Activated naive CD4-positive, alpha-beta T cell treated with Interleukin-2 at 50 U/mL for 16 hours (primary cell): ENCODE measurements around the gene GTF3C1.
"Not testable (repeated sequence)": the region's sequence is repeated elsewhere in the genome, so short reads cannot be mapped to it uniquely, and the experiment has no call there.

Experiments used
- DNase-seq: peaks from one replicate; pipeline ENCODE4 v3.0.0-alpha.2; 2020

Gene GTF3C1

DNA sequence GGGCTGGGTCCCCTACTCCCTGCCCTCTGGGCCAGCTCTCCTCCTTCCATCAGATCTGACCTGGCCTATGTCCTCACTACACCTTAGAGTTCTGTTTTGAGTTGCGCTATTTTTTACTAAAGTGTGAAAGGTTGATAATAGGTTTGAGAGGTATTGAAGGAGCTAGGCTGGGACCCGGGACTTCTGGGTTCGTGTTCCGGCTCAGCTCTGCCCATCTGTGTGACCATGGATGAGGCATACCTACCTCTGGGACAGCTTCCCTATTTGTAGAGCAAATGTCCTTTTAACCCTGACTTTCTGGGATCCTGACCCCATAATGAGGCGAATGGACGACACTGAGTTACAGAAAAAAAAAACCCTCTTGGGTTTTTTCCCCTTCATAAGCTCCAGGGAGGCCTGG, 111.8 kb downstream of the GTF3C1 start:
- DNase-seq: no peak

GRCh38 chr16:27436921-27437650, 112.6 kb downstream of the GTF3C1 start:
- no peak for DNase-seq

DNA sequence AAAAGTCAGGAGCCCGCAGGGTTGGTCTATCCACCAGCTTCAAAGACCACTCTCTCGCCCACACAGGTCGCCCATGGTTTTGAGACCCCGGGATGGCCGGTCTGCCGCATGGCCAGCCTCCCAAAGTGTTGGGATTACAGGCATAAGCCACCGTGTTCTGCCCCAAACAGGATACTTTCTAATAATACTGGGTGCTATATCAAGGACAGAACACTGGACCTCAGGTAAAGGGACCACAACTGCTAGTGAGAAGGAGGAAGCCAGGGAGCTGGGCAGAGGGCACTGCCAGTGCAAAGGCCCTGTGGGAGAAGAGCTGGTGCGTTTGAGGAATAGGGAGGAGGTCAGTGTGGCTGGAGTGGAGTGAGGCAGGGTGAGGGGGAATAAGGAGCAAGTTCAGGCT, 113.6 kb downstream of the GTF3C1 start:
- DNase-seq: no peak

GRCh38 chr16:27435146-27435545, 114.6 kb downstream of the GTF3C1 start:
- DNase-seq: not testable (repeated sequence)

DNA sequence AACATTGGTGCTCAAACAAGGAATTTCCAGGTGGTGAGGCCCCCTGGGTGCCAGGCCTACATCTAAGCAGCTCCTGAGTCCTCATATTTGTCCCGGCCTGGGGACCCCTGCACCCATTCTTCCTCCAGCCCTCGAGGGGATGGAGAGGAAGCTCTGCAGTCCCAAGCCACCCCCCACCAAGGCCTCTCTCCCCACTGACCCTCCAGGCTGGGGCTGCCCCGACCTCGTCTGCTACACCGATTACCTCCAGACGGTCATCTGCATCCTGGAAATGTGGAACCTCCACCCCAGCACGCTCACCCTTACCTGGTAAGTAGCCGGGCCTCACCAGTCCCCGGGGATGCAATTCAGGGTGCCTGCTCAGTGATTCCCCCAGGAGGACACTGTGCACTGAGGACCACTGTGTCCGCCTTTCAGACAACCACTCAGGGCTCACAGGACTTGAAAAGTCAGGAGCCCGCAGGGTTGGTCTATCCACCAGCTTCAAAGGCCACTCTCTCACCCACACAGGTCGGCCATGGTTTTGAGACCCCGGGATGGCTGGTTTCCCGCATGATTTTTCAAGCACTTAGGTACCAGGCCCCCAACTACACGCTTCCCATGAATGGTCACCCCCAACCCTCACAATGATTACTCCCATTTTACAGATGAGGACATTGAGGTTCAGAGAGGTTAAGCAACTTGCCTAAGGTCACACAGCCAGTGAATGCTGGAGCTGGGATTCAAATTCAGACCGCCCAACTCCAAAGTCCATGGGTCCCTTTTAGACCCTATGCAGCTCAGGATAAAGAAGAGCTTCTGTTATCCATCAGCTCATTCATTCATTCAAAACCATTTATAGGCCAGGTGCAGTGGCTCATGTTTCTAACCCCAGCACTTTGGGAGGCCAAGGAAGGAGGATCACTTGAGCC, 115.3 kb downstream of the GTF3C1 start:
- no peak for DNase-seq

GRCh38 chr16:27433636-27434035, 116.1 kb downstream of the GTF3C1 start:
- no peak for DNase-seq

DNA sequence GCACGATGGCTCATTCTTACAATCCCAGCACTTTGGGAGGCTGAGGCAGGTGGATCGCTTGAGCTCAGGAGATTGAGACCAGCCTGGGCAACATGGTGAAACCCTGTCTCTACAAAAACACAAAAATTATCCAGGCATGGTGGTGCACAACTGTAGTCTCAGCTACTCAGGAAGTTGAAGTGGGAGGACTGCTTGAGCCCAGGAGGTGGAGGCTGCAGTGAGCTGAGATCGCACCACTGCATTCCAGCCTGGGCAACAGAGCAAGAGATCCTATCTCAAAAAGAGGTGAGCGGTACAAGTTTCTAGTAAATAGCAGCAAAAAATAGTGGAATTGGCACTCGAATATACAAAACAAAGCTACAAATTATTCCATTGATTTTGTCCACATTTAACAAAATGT, 116.5 kb downstream of the GTF3C1 start:
- not testable (repeated sequence) for DNase-seq

DNA sequence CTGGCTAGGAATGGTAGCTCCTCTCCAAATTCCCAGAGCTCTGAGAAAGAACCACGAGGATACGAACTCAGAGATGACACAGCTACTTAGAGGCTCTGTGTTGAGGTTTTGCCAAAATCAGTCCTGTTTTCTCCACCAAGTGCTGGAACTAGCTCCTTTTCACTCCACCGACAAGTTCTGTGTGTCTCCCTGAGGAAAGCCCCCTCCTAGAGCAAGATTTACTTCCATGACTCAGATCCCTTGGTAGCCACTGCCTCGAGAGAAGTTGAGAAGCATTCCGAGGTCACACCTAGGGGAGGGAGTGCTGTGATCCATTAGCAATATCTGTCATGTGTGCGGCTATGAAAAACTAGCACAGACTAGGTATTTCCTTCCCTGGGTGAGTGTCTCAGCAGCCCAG, 117.2 kb downstream of the GTF3C1 start:
- DNase-seq: no peak

DNA sequence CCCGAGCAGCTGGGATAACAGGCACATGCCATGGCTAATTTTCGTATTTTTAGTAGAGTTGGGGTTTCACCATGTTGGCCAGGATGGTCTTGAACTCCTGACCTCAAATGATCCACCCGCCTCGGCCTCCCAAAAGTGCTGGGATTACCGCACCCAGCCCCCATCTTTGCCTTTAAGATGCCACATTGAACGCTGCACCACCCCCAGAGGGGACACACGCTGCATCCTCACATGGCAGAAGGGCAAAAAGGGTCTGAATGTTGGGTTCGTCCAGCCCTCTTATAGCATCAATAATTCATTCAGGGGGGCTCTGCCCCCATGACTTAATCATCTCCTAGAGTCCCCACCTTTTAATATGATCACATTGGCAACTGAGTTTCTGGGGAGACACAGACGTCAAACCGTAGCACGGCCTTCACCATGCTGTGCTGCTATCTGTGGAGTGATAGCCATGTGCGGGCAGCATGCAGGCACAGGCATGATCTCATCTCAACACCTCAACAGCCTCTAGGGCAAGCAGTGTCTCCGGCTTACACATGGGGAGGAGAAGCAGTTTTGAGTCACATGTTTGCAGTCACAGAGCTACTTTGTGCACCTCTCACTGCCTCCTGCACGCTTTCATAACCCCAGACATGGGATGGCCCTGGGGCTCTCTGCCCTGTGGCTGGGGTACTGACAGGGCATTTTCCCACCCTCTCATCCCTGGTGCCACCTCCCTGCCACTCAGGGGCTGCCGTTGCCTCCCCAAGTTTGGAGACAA, 117.8 kb downstream of the GTF3C1 start:
- DNase-seq: no peak

DNA sequence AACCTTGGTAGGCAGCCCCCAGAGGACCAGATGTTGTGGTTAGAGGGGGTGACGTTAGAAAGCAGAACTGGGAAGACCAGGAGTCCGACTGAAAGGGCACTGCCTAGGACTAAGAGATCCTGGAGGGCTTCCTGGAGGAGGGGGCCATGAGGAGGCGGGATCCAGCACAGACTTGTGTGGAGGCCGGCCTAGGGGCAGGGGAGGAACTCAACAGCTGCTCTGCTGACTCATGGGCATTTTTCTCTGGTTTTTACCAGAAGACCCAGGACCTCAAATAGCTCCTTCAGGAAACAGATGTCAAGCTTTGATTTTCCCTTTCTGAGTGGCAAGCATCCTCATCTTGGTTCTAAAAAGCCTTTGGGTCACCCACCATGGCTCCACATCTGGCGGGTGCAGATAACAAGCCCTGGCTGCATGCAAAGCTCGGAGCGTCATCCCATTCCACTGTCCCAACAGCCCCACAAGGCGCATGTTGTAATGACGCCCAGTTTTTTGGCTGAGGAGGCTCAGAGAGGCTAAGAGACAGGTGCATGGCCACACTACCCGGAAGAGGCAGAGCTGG, 118.7 kb downstream of the GTF3C1 start:
- no peak for DNase-seq

GRCh38 chr16:27430512-27430911, 119.2 kb downstream of the GTF3C1 start:
- no peak for DNase-seq

- no peak for DNase-seq
Observed at GRCh38 chr16:27429981-27430441, 119.7 kb downstream of the GTF3C1 start.

- DNase-seq: no peak
Observed at GRCh38 chr16:27429330-27429871, 120.3 kb downstream of the GTF3C1 start.

DNA sequence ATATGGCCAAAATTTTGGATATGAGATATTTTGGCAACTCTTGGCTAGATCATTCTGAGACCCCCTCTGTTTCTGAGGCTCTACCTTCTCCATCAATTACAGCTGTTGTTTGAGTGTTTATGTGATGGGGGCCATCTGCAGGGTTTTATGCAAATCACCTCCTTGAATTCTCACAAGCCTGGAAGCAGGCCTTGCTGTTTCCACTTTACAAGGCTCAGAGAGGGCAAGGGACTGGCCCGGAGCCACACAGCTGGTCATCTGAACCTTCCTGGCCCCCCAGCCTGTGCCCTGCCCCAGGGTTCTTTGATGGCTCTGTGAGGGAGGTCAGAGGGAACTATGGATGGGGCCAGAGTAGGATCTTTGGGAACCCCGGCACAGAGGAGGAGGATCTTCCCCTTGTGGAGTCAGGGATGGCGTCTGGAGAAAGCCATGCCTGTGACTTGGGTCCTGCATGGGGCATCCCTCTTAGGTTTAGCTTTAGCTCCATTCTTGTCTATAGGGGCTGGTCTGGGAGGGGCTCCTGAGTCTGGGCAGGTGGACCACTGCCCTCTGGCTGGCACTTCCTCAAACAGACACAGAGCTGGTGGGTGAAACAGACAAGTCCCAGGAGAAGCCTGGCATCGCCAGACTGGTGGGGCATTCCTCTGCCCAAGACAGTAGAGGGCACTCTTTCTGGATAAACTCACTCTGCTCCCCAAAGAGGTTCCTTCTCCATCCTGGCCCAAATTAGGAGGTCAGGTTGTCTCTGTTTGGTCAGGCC, 121.5 kb downstream of the GTF3C1 start:
- DNase-seq: no peak

DNA sequence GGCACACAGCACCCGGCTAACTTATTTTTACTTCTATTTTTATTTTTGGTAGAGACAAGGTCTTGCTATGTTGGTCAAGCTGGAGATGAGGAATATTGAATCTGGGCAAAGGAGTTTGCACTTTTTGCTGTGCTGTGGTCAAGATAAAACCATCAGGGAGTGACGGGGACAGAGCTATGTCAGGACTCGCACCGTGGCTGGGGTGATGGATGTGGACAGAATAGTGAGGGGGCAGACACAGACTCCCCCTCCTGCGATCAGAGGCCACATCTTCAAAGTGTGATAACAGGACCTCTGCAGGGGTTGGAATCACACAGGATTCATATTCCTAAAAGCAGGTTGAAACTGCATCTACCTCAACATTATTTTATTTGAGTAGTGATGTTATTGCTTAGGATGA, 122.2 kb downstream of the GTF3C1 start:
- no peak for DNase-seq

DNA sequence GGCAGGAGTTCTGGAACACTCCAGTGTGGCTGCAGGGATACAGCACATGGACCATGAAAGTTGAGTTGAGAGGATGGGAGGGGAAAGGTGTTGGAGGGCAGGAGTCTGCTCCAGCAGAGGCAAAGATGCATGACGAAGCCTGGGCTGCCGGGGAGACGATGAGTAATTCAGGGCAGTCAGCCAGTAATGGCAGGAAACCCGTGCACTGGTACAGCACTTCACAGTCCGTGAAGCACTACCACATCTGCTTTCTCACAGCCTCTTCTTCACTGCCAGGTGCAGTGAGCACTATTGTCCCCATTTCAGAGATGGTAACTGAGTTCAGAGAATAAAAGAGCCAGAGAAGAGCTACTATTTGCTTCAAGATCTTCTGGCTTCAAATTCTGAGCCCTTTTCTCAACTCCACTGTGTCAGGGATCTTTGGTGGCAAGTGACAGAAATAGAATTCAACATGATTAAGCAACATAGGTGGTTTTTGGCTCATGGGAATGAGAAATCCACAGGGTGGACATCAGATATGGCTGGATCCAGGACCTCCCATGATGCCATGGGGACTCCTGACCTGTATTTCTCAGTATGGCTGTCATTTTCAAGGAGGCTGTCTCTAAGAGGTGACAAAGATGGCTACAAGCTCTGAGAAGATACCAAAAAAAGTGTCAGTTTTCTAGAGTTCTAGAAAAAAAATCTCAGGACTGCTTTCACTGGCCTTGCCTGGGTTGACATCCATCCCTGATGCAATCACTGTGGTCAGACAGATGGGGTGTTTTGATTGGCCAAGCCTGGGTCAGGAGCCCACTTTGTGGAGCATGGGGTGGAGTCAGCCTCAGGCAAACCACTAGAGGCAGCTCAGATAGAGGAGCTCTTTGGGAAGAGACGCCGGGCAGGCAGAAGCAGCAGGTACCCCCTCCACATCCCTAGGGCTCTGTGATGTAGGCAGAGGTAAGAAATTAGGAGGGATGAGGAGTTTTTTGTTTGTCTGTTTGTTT, 123.0 kb downstream of the GTF3C1 start:
- peak; percentile 73 for DNase-seq

GRCh38 chr16:27425961-27426360, 123.8 kb downstream of the GTF3C1 start:
- DNase-seq: no peak

DNA sequence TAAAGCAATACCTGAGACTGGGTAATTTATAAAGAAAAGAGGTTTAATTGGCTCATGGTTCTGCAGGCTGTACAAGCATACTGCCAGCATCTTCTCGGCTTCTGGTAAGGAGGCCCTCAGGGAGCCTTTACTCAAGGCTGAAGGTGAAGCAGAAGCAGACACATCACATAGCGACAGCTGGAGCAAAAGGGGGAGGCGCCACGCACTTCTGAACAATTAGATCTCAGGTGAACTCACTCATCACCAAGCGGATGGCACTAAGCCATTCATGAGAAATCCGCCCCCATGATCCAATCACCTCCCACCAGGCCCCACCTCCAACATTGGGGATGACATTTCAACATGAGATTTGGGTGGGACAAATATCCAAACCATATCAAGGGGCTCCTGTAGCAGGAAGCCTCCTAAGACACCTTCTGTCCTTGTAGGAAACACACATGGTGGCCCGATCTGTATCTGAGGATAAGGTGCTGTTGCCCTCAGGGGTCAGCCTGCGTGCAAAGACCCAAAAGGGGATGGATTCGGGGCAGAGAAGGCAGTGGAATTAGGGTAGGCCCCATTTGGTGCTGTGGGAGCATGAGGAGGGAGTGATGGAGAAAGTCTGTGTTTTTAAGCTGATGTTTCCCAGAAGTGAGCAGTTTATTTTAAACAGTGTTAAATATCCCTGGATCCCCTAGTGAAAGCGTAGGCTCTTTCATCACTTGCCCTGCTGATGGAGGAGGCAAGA, 124.8 kb downstream of the GTF3C1 start:
- no peak for DNase-seq

DNA sequence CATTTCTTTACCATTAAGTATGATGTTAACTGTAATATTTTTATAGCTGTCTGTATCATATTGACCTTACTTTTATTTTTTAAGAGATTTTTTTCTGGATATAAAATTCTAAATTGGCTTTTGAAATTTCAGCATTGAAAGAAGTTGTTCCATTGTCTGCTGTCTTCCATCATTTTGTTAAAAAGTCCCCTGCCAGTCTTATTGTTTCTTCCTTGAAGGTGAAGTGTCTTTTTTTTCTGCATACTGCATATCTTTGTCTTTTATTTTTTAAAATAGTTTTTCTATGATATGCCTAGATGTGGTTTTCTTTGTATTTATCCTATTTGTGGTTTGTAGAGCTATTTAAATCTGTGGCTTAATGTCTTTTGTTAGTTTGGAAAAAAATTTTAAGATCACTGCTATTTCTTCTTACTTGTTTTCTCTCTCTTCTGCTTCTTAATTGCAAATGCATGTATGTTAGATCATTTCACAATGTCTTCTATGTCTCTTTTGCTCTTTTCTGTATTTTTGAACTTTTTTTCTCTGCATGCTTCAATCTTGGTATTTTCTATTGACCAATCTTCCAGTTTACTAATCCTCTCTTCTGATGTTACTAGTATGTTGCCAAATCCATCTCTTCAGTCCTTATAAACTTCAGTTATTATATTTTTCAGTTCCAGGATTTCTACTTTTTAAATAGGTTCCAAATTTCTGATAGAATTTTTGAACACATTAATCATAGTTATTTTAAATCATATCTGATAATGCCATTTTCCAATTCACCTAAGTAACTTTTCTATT, 127.6 kb downstream of the GTF3C1 start:
- no peak for DNase-seq
